OCI-LY1 (cell line): ENCODE data around the gene NDFIP1.

Experiments used
- H2AFZ ChIP-seq: fragments of 200-600 bp; sonication (generic), shearing (Covaris generic); 2 replicates; pipeline ENCODE4 v1.6.0; 2014; ENCODE audit warnings: antibody characterized with exemption, mild to moderate bottlenecking, low read length
- H3F3A ChIP-seq: fragments of 200-600 bp; sonication (generic), shearing (Covaris generic); 2 replicates; pipeline ENCODE4 v1.6.0; 2014; ENCODE audit warnings: mild to moderate bottlenecking, antibody characterized with exemption, low read length, moderate library complexity; ENCODE audit not compliant: insufficient read depth
- H3K27ac ChIP-seq: fragments of 200-600 bp; sonication (generic); 2 replicates; pipeline ENCODE4 v1.5.1; 2014; ENCODE audit warnings: low read length, mixed run types, mild to moderate bottlenecking, low read depth; ENCODE audit not compliant: poor library complexity, severe bottlenecking
- H3K27me3 ChIP-seq: fragments of 200-600 bp; sonication (generic); 2 replicates; pipeline ENCODE4 v1.6.0; 2014; ENCODE audit warnings: antibody characterized with exemption, mild to moderate bottlenecking, low read length, moderate library complexity; ENCODE audit not compliant: insufficient read depth
- H3K36me3 ChIP-seq: fragments of 200-600 bp; sonication (generic); 2 replicates; pipeline ENCODE4 v1.6.1; 2014; ENCODE audit warnings: mild to moderate bottlenecking, antibody characterized with exemption, low read length, moderate library complexity, mixed read lengths; ENCODE audit not compliant: insufficient read depth
- H3K4me1 ChIP-seq: fragments of 200-600 bp; sonication (generic); 2 replicates; pipeline ENCODE4 v1.5.1; 2014; ENCODE audit warnings: mild to moderate bottlenecking, low read length, moderate library complexity; ENCODE audit not compliant: insufficient read depth, severe bottlenecking
- H3K4me2 ChIP-seq: fragments of 200-600 bp; sonication (generic), shearing (Covaris generic); 2 replicates; pipeline ENCODE4 v1.6.1; 2014; ENCODE audit warnings: low read length
- H3K4me3 ChIP-seq: fragments of 200-600 bp; sonication (generic); 2 replicates; pipeline ENCODE4 v1.5.1; 2014; ENCODE audit warnings: low read length, low read depth, mild to moderate bottlenecking, mixed read lengths; ENCODE audit not compliant: poor library complexity, severe bottlenecking
- H3K79me2 ChIP-seq: fragments of 200-600 bp; shearing (Covaris generic); 2 replicates; pipeline ENCODE4 v1.6.1; 2016; ENCODE audit warnings: mixed run types, low read length, mixed read lengths; ENCODE audit not compliant: insufficient read depth
- H3K9ac ChIP-seq: fragments of 200-600 bp; sonication (generic), shearing (Covaris generic); 2 replicates; pipeline ENCODE4 v1.6.1; 2014; ENCODE audit warnings: mild to moderate bottlenecking, low read length, mixed read lengths
- H3K9me2 ChIP-seq: fragments of 200-600 bp; sonication (generic), shearing (Covaris generic); 2 replicates; pipeline ENCODE4 v1.6.1; 2014; ENCODE audit warnings: low read depth, mild to moderate bottlenecking, low read length, mixed read lengths
- H3K9me3 ChIP-seq: fragments of 200-600 bp; shearing (Covaris generic); 2 replicates; pipeline ENCODE4 v1.6.1; 2014; ENCODE audit warnings: low read length, mixed read lengths
- H4K20me1 ChIP-seq: fragments of 200-600 bp; sonication (generic), shearing (Covaris generic); 2 replicates; pipeline ENCODE4 v1.6.0; 2016; ENCODE audit warnings: mild to moderate bottlenecking, low read length; ENCODE audit not compliant: insufficient read depth
- EZH2 ChIP-seq: fragments of 200-600 bp; sonication (generic), shearing (Covaris generic); IDR thresholded peaks from 2 replicates; pipeline ENCODE4 v1.8.0; 2017; ENCODE audit warnings: borderline replicate concordance, mixed run types, mild to moderate bottlenecking, antibody characterized with exemption, low read length, moderate library complexity, mixed read lengths
- TF ChIP-seq, protein P1 (sequence below): fragments of 200-600 bp; sonication (generic), shearing (Covaris generic); IDR thresholded peaks from 2 replicates; pipeline ENCODE4 v1.5.1; 2017; ENCODE audit warnings: mild to moderate bottlenecking, antibody characterized with exemption, low read length, moderate library complexity, mixed read lengths

Gene NDFIP1

DNA sequence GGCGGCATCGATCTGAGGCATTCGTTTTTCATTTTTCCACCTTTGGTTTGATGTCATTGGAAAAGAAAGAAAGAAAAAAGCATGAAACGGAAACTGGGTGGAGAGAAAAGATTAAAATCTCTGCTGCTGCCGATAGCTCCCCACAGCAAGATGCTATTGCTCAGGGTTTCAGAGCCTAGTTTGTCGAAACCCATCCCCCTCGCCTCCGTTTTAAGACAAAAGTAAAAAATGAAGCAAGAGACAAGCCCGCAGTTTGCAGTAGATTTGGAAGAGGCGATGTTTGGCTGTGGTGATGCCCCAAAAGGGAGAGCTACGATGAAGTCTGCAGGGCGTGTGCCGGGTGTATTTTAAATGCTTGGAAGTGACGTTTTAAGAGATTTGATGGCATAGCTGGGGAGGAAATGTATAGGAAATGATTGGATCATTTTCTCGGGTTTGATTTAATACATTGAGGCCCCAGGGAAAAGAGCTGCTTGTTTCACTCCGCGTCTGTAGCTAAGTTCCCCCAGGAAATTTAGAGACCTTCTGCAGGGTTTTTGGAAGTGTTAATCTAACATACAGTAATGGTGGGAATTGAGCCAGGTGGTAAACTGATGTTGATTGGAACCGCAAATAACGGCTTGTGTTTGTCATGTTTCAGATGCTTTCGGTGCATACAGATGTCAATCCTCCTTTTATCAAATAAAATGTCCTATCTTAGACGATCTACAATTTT, 909 bp downstream of the NDFIP1 start:
- Histone ChIP-seq H2AFZ (peak overlapping the region; percentile 57; the same call in 1 of the 2 replicates), H3K27ac (no peak overlapping the region), H3K27me3 (no peaks in the 10 kb centered on the region), H3K79me2 (peaks cover 10% of the 10 kb centered on the region), H3K4me3 (peak overlapping the region; percentile 85), H3K9me3 (no peaks in the 10 kb centered on the region), H3K4me1 (peaks cover 22% of the 10 kb centered on the region), H3K4me2 (peak overlapping the region; percentile 74), H3F3A (no peaks in the 10 kb centered on the region), H3K9me2 (no peaks in the 10 kb centered on the region), H3K9ac (peak overlapping the region; percentile 78), H4K20me1 (no peaks in the 10 kb centered on the region), H3K36me3 (peaks cover 9% of the 10 kb centered on the region)
- TF ChIP-seq, protein P1, sequence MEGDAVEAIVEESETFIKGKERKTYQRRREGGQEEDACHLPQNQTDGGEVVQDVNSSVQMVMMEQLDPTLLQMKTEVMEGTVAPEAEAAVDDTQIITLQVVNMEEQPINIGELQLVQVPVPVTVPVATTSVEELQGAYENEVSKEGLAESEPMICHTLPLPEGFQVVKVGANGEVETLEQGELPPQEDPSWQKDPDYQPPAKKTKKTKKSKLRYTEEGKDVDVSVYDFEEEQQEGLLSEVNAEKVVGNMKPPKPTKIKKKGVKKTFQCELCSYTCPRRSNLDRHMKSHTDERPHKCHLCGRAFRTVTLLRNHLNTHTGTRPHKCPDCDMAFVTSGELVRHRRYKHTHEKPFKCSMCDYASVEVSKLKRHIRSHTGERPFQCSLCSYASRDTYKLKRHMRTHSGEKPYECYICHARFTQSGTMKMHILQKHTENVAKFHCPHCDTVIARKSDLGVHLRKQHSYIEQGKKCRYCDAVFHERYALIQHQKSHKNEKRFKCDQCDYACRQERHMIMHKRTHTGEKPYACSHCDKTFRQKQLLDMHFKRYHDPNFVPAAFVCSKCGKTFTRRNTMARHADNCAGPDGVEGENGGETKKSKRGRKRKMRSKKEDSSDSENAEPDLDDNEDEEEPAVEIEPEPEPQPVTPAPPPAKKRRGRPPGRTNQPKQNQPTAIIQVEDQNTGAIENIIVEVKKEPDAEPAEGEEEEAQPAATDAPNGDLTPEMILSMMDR, result no peak
- no peak for TF ChIP-seq EZH2

DNA sequence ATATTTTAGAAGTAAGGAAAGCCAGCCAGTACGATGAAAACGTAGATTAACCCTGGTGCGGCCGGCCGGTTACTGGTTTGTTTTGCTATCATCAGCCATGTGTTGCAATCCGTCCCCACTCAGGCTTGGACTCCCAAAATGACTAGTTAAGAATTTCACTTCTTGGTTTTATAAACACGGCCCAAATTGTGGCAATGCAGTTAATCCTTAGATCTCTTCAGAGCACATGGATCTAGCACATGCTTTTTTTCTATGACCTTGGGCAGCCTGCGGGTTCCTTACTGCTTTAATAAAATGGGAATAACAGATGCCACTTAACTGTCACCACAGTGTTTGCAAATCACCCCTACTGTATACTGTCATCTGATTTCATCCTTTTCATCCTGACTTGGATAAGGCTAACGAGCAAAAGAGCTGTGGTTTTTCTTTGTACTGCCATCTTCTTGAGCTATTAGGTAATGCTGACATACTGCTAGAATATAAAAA, 1.5 kb downstream of the NDFIP1 start:
- Histone ChIP-seq H3F3A (no peaks in the 10 kb centered on the region), H3K9me2 (no peaks in the 10 kb centered on the region), H3K4me3 (peak overlapping the region; percentile 85), H3K27ac (no peak overlapping the region), H3K79me2 (peaks cover 10% of the 10 kb centered on the region), H3K4me1 (peaks cover 22% of the 10 kb centered on the region), H3K4me2 (peak overlapping the region; percentile 74), H4K20me1 (no peaks in the 10 kb centered on the region), H3K9ac (peak overlapping the region; percentile 78), H3K27me3 (no peaks in the 10 kb centered on the region), H2AFZ (no peak overlapping the region), H3K9me3 (no peaks in the 10 kb centered on the region), H3K36me3 (peaks cover 9% of the 10 kb centered on the region)
- TF ChIP-seq EZH2, result no peak
- TF ChIP-seq, protein P1, result no peak

DNA sequence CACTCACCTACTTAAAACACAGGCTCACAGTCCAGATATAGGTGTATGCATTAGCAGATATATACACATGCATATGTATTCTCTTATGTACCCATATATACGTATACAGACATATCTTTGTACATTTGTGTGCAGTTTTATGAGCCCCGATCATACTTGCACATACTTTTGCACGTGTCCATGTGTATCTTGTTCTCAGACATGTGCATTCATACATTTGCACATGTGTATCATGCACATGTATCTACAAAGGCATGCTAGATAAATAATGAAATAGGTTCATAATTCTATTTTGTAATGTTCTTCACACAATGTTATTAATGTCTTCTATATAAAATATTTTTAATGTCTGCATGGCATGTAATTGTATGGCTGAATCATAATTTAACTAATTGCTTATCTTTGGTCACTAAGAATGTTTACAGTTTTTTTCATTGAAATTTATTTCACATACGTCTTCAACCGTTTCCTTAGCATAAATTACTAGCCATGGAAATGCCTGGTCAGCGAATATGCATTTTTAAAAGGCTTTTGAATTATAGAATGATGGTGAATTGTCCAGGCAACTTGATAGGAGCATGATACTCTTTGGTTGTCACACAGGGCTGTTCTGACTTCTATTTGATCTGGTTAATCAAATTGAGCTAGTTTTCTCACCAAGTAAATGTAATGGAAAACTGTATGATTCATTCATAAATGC, 2.6 kb downstream of the NDFIP1 start:
- peak overlapping the region; percentile 13; the same call in 1 of the 2 replicates for H3K9ac ChIP-seq
- peaks cover 22% of the 10 kb centered on the region for H3K4me1 ChIP-seq
- TF ChIP-seq, protein P1, result no peak
- no peak for TF ChIP-seq EZH2
- H3K36me3 ChIP-seq, result peaks cover 9% of the 10 kb centered on the region
- H3K27ac ChIP-seq, result no peak overlapping the region
- no peaks in the 10 kb centered on the region for H3K27me3 ChIP-seq
- no peaks in the 10 kb centered on the region for H4K20me1 ChIP-seq
- H3K9me3 ChIP-seq, result no peaks in the 10 kb centered on the region
- H3K79me2 ChIP-seq, result peaks cover 10% of the 10 kb centered on the region
- no peak overlapping the region for H2AFZ ChIP-seq
- no peaks in the 10 kb centered on the region for H3K9me2 ChIP-seq
- no peak overlapping the region for H3K4me3 ChIP-seq
- 0 out of 2 replicates have a peak overlapping the region, but pooled peaks have one; percentile 74 for H3K4me2 ChIP-seq
- H3F3A ChIP-seq, result no peaks in the 10 kb centered on the region
